ENCODE measurements around the gene SLC9A7.
"Not testable (repeated sequence)": the region's sequence is repeated elsewhere in the genome, so short reads cannot be mapped to it uniquely, and the experiment has no call there.

SLC9A7 gene

GRCh38 chrX:46758956-46759644 is at the start of gene SLC9A7:
SLC9A7 (minus strand) TSS chrX:46759118; CDS start chrX:46759029, 89 bp downstream.
- DNase-seq (ENCODE audit: low spot score), result peak; percentile 54

- no peak for DNase-seq (ENCODE audit: low spot score)
These were observed 46.4 kb upstream of the SLC9A7 start for GRCh38 chrX:46805270-46805669.

GRCh38 chrX:46803140-46803539 is 44.2 kb upstream of the SLC9A7 start:
- no peak for DNase-seq (ENCODE audit: low spot score)

GRCh38 chrX:46796574-46797191 is 37.8 kb upstream of the SLC9A7 start:
- DNase-seq (ENCODE audit: low spot score), result peak; percentile 44

GRCh38 chrX:46793386-46794143 is 34.6 kb upstream of the SLC9A7 start:
- DNase-seq (ENCODE audit: low spot score), result no peak

GRCh38 chrX:46792810-46793188 is 33.9 kb upstream of the SLC9A7 start:
- DNase-seq (ENCODE audit: low spot score), result no peak

GRCh38 chrX:46791927-46792809 is 33.2 kb upstream of the SLC9A7 start:
- peak; percentile 1 for DNase-seq (ENCODE audit: low spot score)

GRCh38 chrX:46788902-46789301 is 30.0 kb upstream of the SLC9A7 start:
- DNase-seq (ENCODE audit: low spot score), result no peak

- not testable (repeated sequence) for DNase-seq (ENCODE audit: low spot score)
These were observed 25.5 kb upstream of the SLC9A7 start for GRCh38 chrX:46784437-46784836.

- DNase-seq (ENCODE audit: low spot score), result no peak
These were observed 23.1 kb upstream of the SLC9A7 start for GRCh38 chrX:46782034-46782433.

GRCh38 chrX:46777971-46778810 is 19.3 kb upstream of the SLC9A7 start:
- DNase-seq (ENCODE audit: low spot score), result no peak

GRCh38 chrX:46770817-46771163 is 11.9 kb upstream of the SLC9A7 start:
- no peak for DNase-seq (ENCODE audit: low spot score)

- no peak for DNase-seq (ENCODE audit: low spot score)
These were observed 11.3 kb upstream of the SLC9A7 start for GRCh38 chrX:46770000-46770816.

GRCh38 chrX:46762963-46763362 is 4.0 kb upstream of the SLC9A7 start:
- DNase-seq (ENCODE audit: low spot score), result no peak

GRCh38 chrX:46759645-46759974 is 692 bp upstream of the SLC9A7 start:
- no peak for DNase-seq (ENCODE audit: low spot score)

GRCh38 chrX:46758163-46758955 is 559 bp downstream of the SLC9A7 start:
- DNase-seq (ENCODE audit: low spot score), result no peak

GRCh38 chrX:46757593-46757992 is 1.3 kb downstream of the SLC9A7 start:
- DNase-seq (ENCODE audit: low spot score), result no peak

- no peak for DNase-seq (ENCODE audit: low spot score)
These were observed 1.9 kb downstream of the SLC9A7 start for GRCh38 chrX:46757052-46757451.

- no peak for DNase-seq (ENCODE audit: low spot score)
These were observed 3.2 kb downstream of the SLC9A7 start for GRCh38 chrX:46755671-46756070.

- DNase-seq (ENCODE audit: low spot score), result no peak
These were observed 4.3 kb downstream of the SLC9A7 start for GRCh38 chrX:46754586-46755061.
